ENCODE measurements around the gene TEX9. TPM values are rescaled to one million over a fixed set of nuclear protein-coding genes. Genes with fewer than 3 reads are reported as not detected.

TEX9 gene
- total RNA-seq, 1 experiment from 2014 or later: 4.1 TPM

DNA sequence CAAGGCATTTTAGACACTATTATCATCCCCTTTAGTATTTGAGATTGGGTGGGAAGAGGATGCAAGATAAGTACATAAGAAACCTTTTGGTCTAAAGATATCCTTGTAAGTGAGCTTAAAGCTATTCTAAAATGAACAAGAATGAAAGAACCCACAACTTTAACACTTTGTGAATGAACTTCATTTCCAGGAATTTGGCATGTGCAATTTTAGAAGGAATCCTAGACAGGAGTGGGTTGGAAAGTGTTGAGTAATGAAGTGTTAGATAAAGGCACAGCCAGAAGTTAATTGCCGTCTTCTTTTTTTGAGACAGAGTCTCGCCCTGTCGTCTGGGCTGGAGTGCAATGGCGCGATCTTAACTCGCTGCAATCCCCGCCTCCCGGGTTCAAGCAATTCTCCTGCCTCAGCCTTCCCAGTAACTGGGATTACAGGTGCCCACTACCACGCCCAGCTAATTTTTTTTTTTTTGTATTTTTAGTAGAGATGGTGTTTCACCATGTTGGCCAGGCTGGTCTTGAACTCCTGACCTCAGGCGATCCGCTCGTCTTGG is 13.2 kb upstream of the TEX9 start:
- ChIA-PET CTCF (no interaction called here), POLR2A (no interaction called here)
- H3K27ac ChIP-seq (ENCODE audit: low read length): no peak overlapping the region
- TF ChIP-seq TCF7L2 (IDR thresholded peaks at IDR 0.05; ENCODE audit: low read depth, low read length): no peak
- TF ChIP-seq, protein P1, sequence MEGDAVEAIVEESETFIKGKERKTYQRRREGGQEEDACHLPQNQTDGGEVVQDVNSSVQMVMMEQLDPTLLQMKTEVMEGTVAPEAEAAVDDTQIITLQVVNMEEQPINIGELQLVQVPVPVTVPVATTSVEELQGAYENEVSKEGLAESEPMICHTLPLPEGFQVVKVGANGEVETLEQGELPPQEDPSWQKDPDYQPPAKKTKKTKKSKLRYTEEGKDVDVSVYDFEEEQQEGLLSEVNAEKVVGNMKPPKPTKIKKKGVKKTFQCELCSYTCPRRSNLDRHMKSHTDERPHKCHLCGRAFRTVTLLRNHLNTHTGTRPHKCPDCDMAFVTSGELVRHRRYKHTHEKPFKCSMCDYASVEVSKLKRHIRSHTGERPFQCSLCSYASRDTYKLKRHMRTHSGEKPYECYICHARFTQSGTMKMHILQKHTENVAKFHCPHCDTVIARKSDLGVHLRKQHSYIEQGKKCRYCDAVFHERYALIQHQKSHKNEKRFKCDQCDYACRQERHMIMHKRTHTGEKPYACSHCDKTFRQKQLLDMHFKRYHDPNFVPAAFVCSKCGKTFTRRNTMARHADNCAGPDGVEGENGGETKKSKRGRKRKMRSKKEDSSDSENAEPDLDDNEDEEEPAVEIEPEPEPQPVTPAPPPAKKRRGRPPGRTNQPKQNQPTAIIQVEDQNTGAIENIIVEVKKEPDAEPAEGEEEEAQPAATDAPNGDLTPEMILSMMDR (IDR thresholded peaks at IDR 0.05): no peak
- no peak for TF ChIP-seq SIN3A (IDR thresholded peaks at IDR 0.05; ENCODE audit: borderline replicate concordance, insufficient read depth, low read depth, low read length)
- TF ChIP-seq, protein P2, sequence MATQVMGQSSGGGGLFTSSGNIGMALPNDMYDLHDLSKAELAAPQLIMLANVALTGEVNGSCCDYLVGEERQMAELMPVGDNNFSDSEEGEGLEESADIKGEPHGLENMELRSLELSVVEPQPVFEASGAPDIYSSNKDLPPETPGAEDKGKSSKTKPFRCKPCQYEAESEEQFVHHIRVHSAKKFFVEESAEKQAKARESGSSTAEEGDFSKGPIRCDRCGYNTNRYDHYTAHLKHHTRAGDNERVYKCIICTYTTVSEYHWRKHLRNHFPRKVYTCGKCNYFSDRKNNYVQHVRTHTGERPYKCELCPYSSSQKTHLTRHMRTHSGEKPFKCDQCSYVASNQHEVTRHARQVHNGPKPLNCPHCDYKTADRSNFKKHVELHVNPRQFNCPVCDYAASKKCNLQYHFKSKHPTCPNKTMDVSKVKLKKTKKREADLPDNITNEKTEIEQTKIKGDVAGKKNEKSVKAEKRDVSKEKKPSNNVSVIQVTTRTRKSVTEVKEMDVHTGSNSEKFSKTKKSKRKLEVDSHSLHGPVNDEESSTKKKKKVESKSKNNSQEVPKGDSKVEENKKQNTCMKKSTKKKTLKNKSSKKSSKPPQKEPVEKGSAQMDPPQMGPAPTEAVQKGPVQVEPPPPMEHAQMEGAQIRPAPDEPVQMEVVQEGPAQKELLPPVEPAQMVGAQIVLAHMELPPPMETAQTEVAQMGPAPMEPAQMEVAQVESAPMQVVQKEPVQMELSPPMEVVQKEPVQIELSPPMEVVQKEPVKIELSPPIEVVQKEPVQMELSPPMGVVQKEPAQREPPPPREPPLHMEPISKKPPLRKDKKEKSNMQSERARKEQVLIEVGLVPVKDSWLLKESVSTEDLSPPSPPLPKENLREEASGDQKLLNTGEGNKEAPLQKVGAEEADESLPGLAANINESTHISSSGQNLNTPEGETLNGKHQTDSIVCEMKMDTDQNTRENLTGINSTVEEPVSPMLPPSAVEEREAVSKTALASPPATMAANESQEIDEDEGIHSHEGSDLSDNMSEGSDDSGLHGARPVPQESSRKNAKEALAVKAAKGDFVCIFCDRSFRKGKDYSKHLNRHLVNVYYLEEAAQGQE (IDR thresholded peaks at IDR 0.05; ENCODE audit: insufficient read depth in 1 of 2, low read depth in 2 of 2, low read length in 1 of 2): no peak
- TF ChIP-seq POLR2AphosphoS5 (IDR thresholded peaks at IDR 0.05; ENCODE audit: low read depth, low read length): no peak
- no peaks in the 10 kb centered on the region for H3K27me3 ChIP-seq (ENCODE audit: control insufficient read depth, insufficient read depth, low read length)
- intact Hi-C loops (cut with micrococcal nuclease; ENCODE audit: unreplicated experiment): no loop called here
- H3K9me3 ChIP-seq (ENCODE audit: control insufficient read depth, insufficient read depth, low read depth, low read length): no peaks in the 10 kb centered on the region
- ATAC-seq (no peak), DNase-seq (ENCODE audit: low read depth, low spot score) (no peak)
- no peak overlapping the region for H3K4me3 ChIP-seq (ENCODE audit: low read depth in 2 of 2, low read length in 2 of 2)
- BruUV-seq (replicated peaks): no TSS peak
- H3K4me1 ChIP-seq (ENCODE audit: control insufficient read depth, insufficient read depth, low read length): no peaks in the 10 kb centered on the region
- H3K36me3 ChIP-seq (ENCODE audit: control insufficient read depth, insufficient read depth, low read length): no peaks in the 10 kb centered on the region
- in situ Hi-C loops (cut with HindIII; ENCODE audit: low pct_unique_long_range_greater_than_20kb, low sequenced_read_pairs): no loop called here

DNA sequence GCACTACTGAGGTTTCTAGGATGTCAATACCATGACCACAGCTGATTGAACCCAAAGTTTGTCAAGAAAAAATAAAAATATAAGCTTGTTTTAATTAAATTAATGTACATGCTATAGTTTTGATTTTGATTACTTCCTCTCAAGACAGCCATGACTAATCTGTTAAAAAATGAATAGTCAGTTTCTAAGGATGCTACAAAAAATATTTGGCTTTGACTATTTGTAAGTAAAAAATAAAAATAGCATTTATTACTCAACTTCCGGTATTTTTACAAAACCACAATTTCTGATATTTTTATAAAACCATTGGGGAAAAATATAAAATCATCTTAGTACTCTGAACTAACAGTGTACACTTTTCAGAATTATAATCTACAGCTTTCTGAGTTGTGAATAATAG is 12.1 kb upstream of the TEX9 start:
- intact Hi-C loops (cut with micrococcal nuclease; ENCODE audit: unreplicated experiment): no loop called here

More for the DNA sequence above, 12.1 kb upstream of the TEX9 start:
- no peak for DNase-seq (ENCODE audit: low read depth, low spot score)
- Histone ChIP-seq H3K27me3 (ENCODE audit: control insufficient read depth, insufficient read depth, low read length) (no peaks in the 10 kb centered on the region), H3K9me3 (ENCODE audit: control insufficient read depth, insufficient read depth, low read depth, low read length) (no peaks in the 10 kb centered on the region), H3K4me3 (ENCODE audit: low read depth in 2 of 2, low read length in 2 of 2) (no peak overlapping the region), H3K27ac (ENCODE audit: low read length) (no peak overlapping the region), H3K4me1 (ENCODE audit: control insufficient read depth, insufficient read depth, low read length) (no peaks in the 10 kb centered on the region), H3K36me3 (ENCODE audit: control insufficient read depth, insufficient read depth, low read length) (no peaks in the 10 kb centered on the region)
- ATAC-seq: no peak
- no TSS peak for BruUV-seq (replicated peaks)
- in situ Hi-C loops (cut with HindIII; ENCODE audit: low pct_unique_long_range_greater_than_20kb, low sequenced_read_pairs): no loop called here
- ChIA-PET POLR2A (no interaction called here), CTCF (no interaction called here)
- no peak for TF ChIP-seq SIN3A (IDR thresholded peaks at IDR 0.05; ENCODE audit: borderline replicate concordance, insufficient read depth, low read depth, low read length)
- TF ChIP-seq, protein P1 (IDR thresholded peaks at IDR 0.05): no peak
- TF ChIP-seq, protein P2 (IDR thresholded peaks at IDR 0.05; ENCODE audit: insufficient read depth in 1 of 2, low read depth in 2 of 2, low read length in 1 of 2): no peak

All from Panc1 (cell line).